Eye (tissue), 1 donor: ENCODE data around the gene MED31.
A peak's percentile ranks its signal among the peaks of the same experiment; 100 is the strongest.

Experiments used
- DNase-seq: peaks from one replicate; pipeline ENCODE4 v3.0.0-alpha.2; 2015

Gene MED31

DNA sequence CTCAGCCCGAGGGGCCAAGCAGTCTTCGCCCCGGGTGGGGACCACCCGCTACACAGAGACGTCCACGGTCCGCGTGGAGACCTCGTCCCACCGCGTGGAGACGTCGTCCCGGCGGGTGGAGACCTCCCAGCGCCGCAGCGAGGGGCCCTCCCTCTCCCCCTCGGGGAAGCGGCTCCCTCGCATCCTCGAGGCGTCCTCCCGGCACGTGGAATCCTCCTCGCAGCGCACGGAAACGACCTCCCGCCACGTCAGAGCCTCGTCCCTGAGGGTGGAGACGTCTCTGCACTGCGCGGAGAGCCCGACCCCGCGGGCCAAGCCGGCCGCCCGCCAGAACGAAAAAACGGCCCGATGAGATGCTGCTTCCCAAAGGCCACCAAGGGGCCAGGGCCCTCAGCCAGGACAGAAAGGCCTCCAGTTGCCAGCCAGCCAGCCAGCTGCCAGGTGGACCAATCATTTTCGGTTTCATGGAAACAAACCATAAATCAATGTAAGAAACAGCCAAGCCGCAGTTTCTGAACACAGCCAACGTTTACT is 581 bp upstream of the MED31 start:
- DNase-seq, result no peak

DNA sequence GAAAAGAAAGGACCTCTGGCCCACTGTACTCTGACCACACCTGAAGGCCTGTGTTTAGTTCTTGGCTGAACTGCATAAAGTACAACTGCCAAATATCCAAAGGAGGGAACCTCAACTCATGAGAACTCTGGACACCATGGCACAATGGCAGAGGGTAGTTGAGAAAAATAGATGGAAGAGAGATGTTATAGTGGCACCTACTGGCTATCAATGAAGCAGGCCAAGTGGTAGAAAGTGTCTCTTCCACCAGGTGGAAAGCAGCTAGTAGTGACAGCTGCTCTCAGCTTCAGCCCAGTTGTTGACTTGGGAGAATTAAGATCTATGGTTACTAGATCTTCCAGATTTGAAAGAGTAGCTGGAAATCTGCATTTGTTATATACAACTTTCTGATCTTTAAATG is 3.2 kb downstream of the MED31 start:
- no peak for DNase-seq

DNA sequence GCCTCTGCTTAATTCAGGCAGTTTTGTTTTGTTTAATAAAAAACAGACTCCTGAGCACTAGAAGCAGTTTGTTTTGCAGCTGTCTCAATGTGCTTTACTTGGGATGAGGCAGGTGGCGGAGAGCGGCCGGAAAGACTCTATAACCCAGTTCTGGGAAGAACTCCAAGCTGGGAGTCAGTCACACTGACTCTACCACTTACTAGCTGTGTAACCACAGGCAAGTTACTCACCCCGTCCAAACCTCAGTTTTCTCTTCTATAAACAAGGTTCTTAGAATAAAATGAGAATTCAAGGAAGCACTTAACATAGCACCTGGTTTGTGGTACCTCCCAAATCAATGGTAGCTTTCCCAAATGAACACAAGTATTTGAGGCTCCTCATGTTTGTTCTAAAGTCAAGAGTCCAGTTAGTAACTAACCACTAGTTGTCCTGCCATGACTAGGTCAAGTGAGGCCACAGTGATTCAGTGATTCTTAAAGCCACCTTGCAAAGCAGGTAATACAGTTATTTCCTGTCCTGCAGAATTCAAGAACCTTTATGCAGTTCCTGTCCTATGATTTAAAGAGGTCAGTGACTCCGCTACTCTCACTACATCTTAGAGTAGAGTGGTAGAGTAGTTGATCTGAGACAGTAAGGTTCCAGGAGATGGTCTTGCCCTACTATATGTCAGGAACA is 7.8 kb downstream of the MED31 start:
- no peak for DNase-seq

DNA sequence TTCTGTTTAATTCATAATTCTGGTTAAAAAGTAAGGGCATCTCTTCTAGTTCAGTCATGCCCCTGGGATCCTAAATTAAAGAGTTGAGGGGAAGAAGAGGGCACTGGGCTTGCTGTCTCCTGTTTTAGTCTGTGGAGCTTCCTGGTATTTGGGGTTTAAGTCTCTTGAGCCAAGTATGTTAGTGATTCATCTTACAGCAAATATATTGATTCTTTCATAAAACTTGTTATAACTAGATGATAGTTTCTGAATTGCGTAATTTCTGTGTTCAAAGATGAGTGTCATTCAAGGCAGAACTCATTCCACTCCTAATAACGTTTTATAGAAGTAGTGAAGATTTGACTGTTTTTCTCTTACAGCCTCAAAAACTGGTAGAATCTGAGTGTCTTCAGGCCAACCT is 8.8 kb downstream of the MED31 start:
- no peak for DNase-seq

DNA sequence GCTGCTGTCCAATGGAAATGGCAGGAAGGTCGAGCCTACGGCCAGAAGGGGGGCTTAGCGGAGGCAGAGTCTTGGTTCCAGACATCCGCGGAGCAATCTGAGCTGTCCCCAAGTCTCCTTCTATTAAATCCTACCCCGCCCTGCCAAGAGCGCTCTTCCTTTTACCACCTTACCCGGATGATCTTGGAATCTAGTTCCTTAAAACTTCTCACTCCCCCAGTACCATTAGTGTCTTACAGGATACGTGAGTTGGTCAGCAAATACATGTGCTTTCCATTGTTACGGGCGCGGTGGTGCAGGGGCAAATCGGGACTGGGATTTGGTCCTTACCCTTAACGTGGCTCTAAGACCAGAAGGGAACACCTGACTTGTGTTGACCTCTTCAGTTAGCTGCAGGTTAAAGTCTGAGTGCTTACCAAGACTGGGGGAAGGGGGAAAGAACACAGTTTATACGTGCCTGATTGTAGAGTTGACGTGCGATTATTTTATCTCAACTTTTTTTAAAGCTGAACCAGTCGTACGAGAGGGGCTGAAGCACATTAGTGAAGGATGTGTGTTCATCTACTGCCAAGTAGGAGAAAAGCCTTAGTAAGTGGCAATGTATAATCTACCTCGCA is 10.1 kb downstream of the MED31 start:
- DNase-seq, result no peak

DNA sequence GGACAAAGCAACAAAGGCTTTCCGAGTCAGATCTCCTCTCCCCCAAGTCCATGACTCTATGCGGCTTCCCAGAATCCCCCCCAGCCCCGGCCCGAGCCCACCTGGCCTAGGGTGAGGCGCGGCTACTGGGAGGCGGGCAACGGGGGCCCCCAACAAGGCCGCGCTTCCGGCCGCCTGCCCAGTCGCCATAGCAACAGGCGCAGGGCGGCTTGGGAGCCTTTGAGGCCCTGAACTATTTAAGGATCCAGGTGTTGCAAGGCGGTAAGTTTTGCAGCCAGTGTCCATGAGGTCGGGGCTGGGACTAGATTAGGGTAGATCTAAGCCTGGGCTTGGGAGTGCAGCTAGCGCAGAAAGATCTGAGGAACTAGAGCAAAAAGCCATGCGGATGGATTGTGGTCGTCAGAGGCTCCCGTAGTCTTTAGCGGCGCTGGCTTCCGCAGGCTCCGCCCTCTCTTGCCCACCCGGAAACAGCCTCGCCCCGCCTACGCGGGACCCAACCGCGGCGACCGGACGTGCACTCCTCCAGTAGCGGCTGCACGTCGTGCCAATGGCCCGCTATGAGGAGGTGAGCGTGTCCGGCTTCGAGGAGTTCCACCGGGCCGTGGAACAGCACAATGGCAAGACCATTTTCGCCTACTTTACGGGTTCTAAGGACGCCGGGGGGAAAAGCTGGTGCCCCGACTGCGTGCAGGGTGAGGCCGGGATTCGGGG is 10.7 kb downstream of the MED31 start, which contains the start of the genes KIAA0753 and TXNDC17:
Gene KIAA0753, minus strand, starts transcription at position 176 of the 711 bp plus-strand sequence. CDS start 5,608 bp downstream, outside the sequence.
Gene TXNDC17, plus strand, starts transcription at position 525 of the 711 bp plus-strand sequence. Its CDS starts 23 bp downstream, at position 548.
- peak; percentile 97 for DNase-seq

DNA sequence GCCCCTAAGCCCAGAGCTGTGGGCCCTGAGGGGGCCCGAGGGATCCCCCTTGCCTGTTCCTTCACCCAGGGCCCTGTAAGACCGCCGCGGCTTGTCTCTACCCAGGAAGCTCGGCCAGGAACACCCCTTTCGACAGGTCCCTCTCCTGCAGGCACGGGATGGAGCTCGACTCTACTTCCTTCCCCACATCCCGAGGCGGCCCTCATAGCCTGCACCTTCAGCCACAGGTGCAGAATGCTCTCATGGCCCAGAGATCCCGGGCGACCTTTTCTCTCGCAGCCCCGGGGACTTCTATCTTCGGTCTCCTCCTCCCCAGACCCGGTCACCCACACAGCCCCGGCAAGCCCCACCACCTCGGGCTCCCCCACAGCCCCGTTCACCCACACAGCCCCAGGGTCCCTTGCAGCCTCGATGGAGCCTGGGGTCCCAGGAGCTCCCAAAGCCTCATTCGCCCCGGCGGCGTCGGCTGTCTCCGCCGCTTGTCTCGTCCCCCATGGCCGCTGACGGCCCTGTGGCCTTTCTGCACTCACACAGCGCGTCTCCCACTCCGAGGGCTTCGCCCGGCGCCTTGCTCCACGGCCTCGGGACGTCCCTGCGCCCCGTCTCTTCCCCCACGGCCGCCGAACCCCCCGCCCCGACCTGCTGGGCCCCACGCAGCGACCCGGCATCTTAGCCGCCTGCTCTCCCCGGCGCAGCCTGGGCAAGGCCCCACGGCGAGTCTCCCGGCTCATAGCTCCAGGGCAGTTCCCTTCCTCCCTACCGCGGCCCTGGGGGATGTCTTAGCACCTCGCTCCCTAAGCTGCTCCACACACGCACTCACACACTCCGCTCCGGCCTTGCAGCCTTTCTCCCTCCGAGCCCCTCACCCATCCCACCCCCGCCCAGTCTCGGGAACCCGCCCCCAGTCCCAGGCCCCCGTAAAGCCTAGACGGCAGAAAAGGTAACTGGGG is 11.5 kb downstream of the MED31 start:
- no peak for DNase-seq

DNA sequence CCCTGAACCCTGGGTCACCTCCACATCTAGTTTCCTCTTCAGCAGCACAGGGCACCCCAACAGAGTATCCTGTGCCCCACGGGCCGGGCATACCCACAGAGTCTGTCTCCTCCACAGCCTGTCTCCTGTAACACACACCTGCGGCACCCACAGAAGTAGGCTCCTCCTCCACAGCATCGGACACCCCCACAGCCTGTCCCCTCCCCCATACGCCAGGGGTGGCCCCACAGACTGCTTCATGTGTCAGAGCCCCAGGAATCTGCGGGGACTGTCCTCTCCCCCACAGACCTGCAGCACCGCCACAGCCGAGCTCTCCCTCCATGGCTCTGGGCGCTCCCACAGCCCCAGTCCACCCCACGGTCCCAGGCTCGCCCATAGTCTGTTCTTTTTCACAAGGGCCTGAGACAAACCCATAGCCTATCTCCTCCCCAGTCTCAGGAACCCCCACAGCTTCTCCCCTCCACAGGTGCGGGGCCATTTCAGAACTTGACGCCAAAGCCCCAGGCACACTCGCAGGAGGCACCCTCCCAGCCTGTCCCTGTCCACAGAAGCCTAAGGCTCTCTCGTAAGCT is 12.3 kb downstream of the MED31 start:
- no peak for DNase-seq

DNA sequence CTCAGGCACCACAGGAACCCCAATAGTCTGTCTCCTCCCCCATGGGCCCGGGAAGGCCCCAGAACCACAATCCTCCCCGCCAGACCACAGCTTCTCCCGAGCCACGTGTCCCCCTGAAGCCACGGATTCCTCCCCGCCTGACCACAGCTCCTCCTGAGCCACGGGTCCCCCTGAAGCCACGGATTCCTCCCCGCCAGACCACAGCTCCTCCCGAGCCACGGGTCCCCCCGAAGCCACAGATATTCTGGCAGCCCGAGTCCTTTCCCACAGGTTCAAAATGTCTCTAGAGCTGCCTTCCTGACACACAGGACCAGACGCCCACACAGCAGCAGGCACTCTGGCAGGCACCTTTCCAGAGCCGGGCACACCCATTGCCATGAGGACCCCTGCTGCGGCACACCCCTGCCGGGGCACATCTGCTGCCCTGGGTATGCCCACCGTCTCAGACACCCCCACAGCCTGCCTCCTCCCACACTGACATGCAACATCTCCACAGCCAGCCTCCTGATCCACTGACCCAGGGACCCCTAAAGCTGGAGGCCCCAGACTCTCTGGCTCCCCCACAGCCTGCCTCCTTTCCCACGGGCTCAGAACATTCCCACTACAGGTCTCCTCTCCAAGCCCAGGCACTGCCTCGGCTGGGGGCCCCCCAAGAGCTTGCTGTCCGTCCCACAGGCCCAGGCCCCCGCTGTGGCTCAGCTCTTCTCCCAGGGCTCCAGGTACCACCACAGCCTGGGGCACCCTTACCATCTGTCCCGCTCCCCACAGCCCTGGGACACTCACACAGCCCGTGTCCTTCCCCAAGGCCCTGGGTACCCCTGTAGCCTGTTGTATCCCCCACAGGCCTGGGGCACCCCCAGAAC is 13.1 kb downstream of the MED31 start:
- DNase-seq, result no peak

DNA sequence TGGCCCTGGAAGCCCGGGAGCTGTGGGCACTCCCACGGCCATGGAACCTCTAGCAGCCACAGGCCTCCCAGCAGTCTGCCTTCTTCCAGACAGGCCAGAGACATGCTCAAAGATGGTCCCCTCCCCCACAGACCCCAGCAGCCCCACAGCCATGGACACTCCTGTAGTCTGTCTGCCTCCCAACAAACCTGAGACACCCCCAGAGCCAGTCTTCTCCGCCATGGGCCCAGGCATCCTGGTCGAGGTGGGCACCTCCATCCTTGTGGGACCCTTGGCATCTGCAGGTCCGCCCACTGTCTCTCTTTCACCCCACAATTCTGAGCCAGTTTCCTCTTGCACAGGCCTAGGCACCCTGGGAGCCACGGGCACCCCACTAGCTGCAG is 14.0 kb downstream of the MED31 start:
- DNase-seq, result no peak

DNA sequence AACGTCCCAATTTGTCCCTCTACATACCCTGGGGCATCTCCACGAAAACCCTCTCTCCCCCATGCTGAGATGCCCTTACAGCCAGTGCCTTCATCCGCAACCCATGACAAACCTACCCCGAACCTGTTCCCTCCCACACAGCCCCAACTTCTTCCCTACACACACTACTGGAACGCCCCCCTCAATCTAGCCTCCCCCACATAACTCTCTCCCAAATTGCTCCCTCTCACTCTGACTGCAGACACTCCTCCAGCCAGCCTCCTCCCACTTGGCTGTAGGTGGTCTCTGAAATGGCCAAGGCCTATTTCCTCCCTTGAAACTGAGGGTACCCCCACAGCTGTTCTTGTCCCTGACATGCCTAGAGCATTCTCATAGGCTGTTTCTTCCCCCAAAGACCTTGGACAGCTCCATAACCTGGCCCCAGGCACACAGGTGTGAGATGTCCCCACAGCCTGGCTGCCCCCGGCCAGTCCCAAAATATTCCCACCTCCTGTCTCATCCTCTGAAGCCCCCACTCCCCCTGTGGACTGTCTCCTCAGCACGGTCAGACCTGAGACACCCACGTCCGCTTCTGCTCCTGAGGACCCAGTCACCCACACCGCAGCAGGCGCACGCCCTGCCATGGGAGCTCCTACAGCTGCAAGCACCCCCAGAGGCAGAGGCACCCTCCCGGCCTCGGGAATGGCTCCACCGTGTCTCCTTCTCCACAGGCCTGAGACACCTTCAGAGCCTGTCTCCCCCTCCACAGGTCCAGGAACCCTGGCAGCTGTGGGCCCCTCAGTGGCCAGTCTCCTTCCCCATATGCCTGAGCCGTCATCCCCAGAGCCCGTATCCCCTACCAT is 14.6 kb downstream of the MED31 start:
- DNase-seq, result no peak

DNA sequence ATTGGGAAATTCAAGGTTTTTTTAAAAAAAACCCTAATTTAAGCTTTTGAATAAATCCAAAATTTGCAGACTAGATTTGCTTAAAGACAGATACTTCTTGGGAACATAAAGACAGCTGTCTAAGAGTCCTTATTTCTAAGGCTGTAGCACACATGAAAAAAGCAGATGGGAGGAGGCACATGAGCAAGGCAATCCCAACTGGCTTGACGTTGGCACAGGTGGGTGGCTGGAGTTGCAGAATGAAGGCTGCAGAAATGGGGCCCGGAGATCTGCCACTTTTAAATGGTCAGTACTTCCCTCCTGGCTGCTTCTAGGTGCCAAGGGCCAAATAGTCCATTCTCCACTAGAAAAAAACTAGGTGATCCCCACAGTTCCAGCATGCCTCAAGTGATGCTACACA is 15.3 kb downstream of the MED31 start:
- no peak for DNase-seq

DNA sequence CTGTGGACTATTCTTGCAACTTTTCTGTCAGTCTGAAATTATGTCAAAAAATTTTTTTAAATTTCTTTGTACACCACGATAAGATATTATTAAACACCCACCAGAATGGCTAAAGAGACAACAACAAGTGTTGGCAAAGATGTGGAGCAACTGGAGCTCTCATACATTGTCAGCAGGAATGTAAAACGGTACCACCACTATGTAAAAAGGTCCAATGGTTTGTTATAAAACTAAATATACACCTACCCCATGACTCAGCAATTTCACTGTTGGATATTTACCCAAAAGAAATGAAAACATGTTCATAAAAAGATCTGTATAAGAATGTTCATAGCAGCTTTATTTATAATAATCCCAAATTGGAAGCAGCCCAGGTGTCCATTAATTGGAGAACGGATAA is 18.1 kb downstream of the MED31 start:
- DNase-seq, result no peak

DNA sequence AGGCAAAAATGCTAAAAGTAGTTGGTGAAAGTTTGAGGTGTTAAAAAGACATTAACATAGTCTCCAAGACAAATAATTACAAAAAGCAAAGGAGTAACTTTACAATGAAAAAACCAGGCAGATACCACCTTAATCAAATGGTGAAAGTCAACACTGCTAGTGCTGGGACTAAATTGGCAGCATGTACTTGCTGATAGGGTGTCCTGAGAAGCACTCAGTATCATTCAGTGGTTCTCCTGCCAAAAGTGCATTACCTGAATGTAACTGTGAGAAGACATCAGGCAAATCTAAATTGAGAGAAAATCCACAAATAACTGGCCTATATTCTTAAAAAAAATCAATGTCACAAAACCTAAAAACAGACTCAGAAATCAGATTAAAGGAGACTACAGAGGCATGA is 18.9 kb downstream of the MED31 start:
- DNase-seq, result no peak

DNA sequence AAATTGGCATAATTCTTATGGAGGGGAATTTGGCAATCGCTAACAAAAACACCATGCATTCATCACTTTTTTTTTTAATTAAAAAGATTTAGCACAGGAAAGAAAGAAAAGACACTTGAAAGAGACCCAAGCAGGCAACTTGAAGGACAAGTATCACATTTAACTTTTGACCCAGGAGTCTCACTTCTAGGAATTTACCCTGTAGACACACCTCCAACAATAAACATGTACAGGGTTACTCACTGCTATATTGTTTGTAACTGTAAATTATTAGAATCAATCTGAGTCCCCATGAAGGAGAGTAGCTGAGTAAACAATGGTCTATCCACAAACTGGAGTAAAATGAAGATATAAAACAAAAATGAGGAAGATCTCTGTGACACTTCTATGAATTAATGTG is 21.0 kb downstream of the MED31 start:
- DNase-seq, result no peak

DNA sequence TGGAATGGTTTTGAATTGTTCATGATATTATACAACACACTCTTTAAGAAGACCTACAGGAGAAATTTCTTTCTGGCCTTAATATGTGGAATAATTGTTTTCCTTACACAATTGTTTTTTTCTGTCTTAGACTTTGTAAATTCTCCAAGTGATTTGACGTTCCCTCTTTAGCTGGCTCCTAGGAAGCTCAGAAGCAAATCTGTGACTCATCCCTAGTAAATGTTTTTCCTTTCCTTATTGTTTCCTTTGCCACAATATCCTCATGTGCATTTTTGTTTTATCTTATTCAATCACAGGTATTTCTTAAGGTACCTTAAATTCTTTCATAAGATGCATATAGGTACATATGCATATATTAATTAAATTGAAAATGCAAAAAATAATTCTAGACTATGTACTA is 24.4 kb downstream of the MED31 start:
- no peak for DNase-seq

DNA sequence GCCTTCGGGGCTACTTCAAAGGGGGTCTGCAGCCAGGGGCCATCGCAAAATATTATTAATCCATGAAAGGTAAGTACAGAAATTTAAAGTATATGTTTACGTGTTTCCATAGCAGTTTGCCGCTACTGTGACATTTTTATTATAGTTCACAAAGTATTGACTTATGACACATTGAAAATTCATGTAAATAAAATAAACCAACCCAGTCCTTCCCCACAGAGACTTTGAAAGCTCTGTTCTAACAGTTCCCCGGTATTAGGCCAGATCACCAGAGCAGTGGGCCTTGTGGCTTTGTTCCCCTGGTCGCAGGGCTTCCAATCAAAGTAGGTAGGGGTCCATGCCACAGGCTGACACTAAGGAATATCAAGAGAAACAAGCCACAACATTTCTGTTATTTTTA is 24.8 kb downstream of the MED31 start:
- DNase-seq, result no peak

DNA sequence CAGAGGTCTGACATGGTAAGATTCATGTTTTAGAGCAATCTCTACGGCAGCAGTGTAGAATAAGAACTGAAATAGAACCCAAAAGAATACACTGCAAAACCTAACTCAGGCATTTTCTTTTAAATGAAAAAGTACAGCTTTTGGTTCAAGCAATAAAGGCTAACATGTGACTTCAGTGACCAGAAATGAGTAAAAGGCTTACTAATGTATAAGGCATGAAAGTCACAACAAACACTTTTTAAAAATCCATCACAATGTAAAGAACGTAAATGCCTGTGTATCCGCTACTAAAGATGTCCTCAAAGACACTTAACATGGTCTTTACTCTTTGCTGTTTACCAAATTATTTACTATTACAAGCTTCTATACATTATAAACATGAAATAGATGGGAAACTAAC is 27.5 kb downstream of the MED31 start:
- no peak for DNase-seq

DNA sequence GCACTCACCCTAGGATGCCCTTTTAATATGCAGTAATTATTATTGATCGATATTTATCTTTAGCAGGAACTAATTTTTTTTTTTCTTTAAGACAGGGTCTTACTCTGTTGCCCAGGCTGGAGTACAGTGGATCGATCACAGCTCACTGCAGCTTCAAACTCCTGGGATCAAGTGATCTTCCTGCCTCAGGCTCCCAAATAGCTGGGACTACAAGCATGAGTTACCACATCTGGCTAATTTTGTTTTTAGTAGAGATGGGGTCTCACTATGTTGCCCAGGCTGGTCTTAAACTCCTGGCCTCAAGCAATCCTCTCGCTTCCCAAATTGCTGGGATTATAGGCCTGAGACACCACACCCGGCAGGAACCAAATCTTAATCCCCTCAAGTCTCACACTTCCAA is 40.2 kb downstream of the MED31 start:
- no peak for DNase-seq

DNA sequence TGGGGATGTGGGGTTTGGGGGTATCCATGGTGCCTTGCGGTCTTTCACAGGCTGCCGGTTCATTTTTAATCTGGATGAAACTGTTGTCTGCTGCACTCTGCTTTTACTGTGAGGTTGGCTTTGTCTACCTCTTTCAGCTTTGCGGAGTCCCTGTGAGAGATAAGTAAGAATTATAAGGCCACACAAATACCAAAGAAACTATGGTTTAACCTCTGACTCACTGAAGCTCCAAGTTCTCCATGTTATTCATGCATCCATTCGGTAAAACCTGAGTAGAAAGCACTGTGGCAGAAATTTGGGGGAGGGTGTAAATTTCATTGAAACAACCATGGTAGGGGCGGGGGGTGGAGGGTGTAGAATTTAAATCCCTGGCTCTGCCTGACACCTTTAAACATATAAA is 41.4 kb downstream of the MED31 start:
- no peak for DNase-seq
